IPS-18c (cell line): ENCODE results near the gene GAK.

ENCODE experiments used
- H3K4me3 ChIP-seq: 2 replicates; pipeline ENCODE4 v1.7.0; 2013; ENCODE audit warnings: low read depth, mild to moderate bottlenecking, low read length, moderate library complexity; ENCODE audit not compliant: insufficient read depth
- H3K9me3 ChIP-seq: one replicate; pipeline ENCODE4 v1.6.1; 2013; ENCODE audit warnings: mild to moderate bottlenecking, low read length, moderate library complexity; ENCODE audit not compliant: control insufficient read depth, insufficient read depth

Gene GAK

GRCh38 chr4:826508-827208 is 105.5 kb downstream of the GAK start:
- Histone ChIP-seq H3K4me3 (peak overlapping the region; percentile 56), H3K9me3 (no peaks in the 10 kb centered on the region)

- Histone ChIP-seq H3K4me3 (peak within 1 kb of the TSS; percentile 56), H3K9me3 (no peaks in the 10 kb centered on the region)
Observed at GRCh38 chr4:825971-826330, 106.2 kb downstream of the GAK start, which contains the start of gene CPLX1. Gene CPLX1, minus strand, starts transcription at chr4:826129. Its CDS starts 1,607 bp downstream, at chr4:824522.

GRCh38 chr4:825063-825970 is 106.8 kb downstream of the GAK start:
- H3K9me3 ChIP-seq: no peaks in the 10 kb centered on the region
- peak overlapping the region; percentile 24; the same call in 1 of the 2 replicates for H3K4me3 ChIP-seq

- Histone ChIP-seq H3K9me3 (no peaks in the 10 kb centered on the region), H3K4me3 (no peak overlapping the region; the same call in 1 of the 2 replicates)
Observed at GRCh38 chr4:824461-825062, 107.6 kb downstream of the GAK start.

GRCh38 chr4:823761-824460 is 108.2 kb downstream of the GAK start:
- H3K4me3 ChIP-seq: no peak overlapping the region
- H3K9me3 ChIP-seq: no peaks in the 10 kb centered on the region

GRCh38 chr4:823176-823760 is 108.8 kb downstream of the GAK start:
- H3K4me3 ChIP-seq: no peak overlapping the region
- no peaks in the 10 kb centered on the region for H3K9me3 ChIP-seq

GRCh38 chr4:822361-823175 is 109.5 kb downstream of the GAK start:
- H3K4me3 ChIP-seq: no peak overlapping the region
- H3K9me3 ChIP-seq: no peaks in the 10 kb centered on the region

GRCh38 chr4:821631-822030 is 110.5 kb downstream of the GAK start:
- Histone ChIP-seq H3K4me3 (no peak overlapping the region), H3K9me3 (no peaks in the 10 kb centered on the region)

- H3K4me3 ChIP-seq: no peak overlapping the region
- no peaks in the 10 kb centered on the region for H3K9me3 ChIP-seq
Observed at GRCh38 chr4:821181-821591, 110.9 kb downstream of the GAK start.

GRCh38 chr4:820230-821172 is 111.6 kb downstream of the GAK start:
- H3K4me3 ChIP-seq: no peak overlapping the region
- no peaks in the 10 kb centered on the region for H3K9me3 ChIP-seq

- no peaks in the 10 kb centered on the region for H3K9me3 ChIP-seq
Observed at GRCh38 chr4:819401-820229, 112.5 kb downstream of the GAK start.

GRCh38 chr4:818106-818921 is 113.8 kb downstream of the GAK start:
- H3K9me3 ChIP-seq: peaks cover 2% of the 10 kb centered on the region
- no peak overlapping the region for H3K4me3 ChIP-seq

More at GRCh38 chr4:819401-820229, 112.5 kb downstream of the GAK start:
- H3K4me3 ChIP-seq: no peak overlapping the region

- H3K4me3 ChIP-seq: no peak overlapping the region
- peaks cover 2% of the 10 kb centered on the region for H3K9me3 ChIP-seq
Observed at GRCh38 chr4:815464-816146, 116.5 kb downstream of the GAK start.
